ENCODE data around the gene TSC22D1. TPM values are rescaled to one million over a fixed set of nuclear protein-coding genes. Genes with fewer than 3 reads are reported as not detected.
A peak's percentile ranks its signal among the peaks of the same experiment; 100 is the strongest.

Gene TSC22D1
- total and polyA plus RNA-seq, 2 of the 4 experiments (the other 2 are of a cell fraction): 30.8 to 42.2 TPM

- peak overlapping the region; percentile 90 for H3K27ac ChIP-seq (ENCODE audit: insufficient read depth, low read length)
- CTCF ChIA-PET: interaction anchor here (0.6 to 3.1 kb wide), 6 partner anchors 205 to 529 kb away, joined by 3 to 11 read pairs (median 4); no protein-coding TSS in a partner anchor
- peak overlapping the region; percentile 67 for H3K18ac ChIP-seq (ENCODE audit: low read depth, low read length)
- peak overlapping the region; percentile 20; the same call in 1 of the 2 replicates for H2AK5ac ChIP-seq (ENCODE audit: low read depth, low read length)
- H3K14ac ChIP-seq (replicated peaks; ENCODE audit: low read depth, low read length): peak overlapping the region; percentile 92
- H3K4me2 ChIP-seq (ENCODE audit: low read depth, low read length): peak overlapping the region; percentile 91
- peak overlapping the region; percentile 98 for H3K9ac ChIP-seq (ENCODE audit: low read depth, low read length)
- peak overlapping the region; percentile 70 for H2BK5ac ChIP-seq (ENCODE audit: low read depth, low read length, poor library complexity, severe bottlenecking)
- in situ Hi-C loops (cut with MboI; ENCODE audit: low sequenced_read_pairs): loop anchor here (5.0 to 10.0 kb wide), 3 partner anchors 202 to 529 kb away; no protein-coding TSS in a partner anchor
- no peak overlapping the region for H4K5ac ChIP-seq (ENCODE audit: low read depth, low read length)
- H3K9me3 ChIP-seq (ENCODE audit: control insufficient read depth, insufficient read depth, low read length): no peaks in the 10 kb centered on the region
- dilution Hi-C loops (cut with HindIII; ENCODE audit: low sequenced_read_pairs, unreplicated experiment): no loop called here
- H3K4me3 ChIP-seq (ENCODE audit: insufficient read depth, low read depth, low read length): peak overlapping the region; percentile 77
- H2BK15ac ChIP-seq (ENCODE audit: low read depth, low read length): no peak overlapping the region; the same call in 2 of the 3 replicates
- intact Hi-C loops (cut with micrococcal nuclease): loop anchor here (1.0 to 5.0 kb wide), 6 partner anchors 129 to 386 kb away; no protein-coding TSS in a partner anchor
- POLR2A ChIA-PET (ENCODE audit: unreplicated experiment): no interaction called here
- H3K27me3 ChIP-seq (ENCODE audit: control insufficient read depth, insufficient read depth, low read length): no peaks in the 10 kb centered on the region
- peaks cover 8 to 50% of the 10 kb centered on the region in 2 experiments; a peak in 3 of 4 replicates for H3K79me1 ChIP-seq (ENCODE audit: low read depth in 1 of 2, low read length in 2 of 2)
- ATAC-seq (ENCODE audit: low read depth): peak; percentile 91
- 2% methylated on average over 13 of the region's 38 CpGs; no CpG with 5 or more reads in 1 of the 2 experiments for WGBS, 2 experiments (ENCODE audit: extremely low coverage in 2 of 2, insufficient read length in 1 of 2)
- peak overlapping the region; percentile 90 for H2AFZ ChIP-seq (replicated peaks; ENCODE audit: low read length, poor library complexity)
- H3K9me1 ChIP-seq (ENCODE audit: insufficient read depth, low read length): peaks cover 3% of the 10 kb centered on the region; the same call in 1 of the 2 replicates
- H4K91ac ChIP-seq (ENCODE audit: insufficient read depth, low read depth, low read length): peak overlapping the region; percentile 6; the same call in 1 of the 2 replicates
- peaks cover 9% of the 10 kb centered on the region for H3K4me1 ChIP-seq (ENCODE audit: control insufficient read depth, insufficient read depth, low read length)
- BruUV-seq (replicated peaks): no TSS peak
- TF ChIP-seq POLR2A (IDR thresholded peaks at IDR 0.05; ENCODE audit: low read depth, low read length): peak; percentile 100
- TF ChIP-seq CHD1 (IDR thresholded peaks at IDR 0.05; ENCODE audit: low read depth, low read length): peak; percentile 88; the same call in 1 of the 2 replicates
- TF ChIP-seq MAZ (IDR thresholded peaks at IDR 0.05; ENCODE audit: borderline replicate concordance, low read depth, low read length): peak; percentile 58; the same call in 1 of the 2 replicates
- TF ChIP-seq SMC3 (IDR thresholded peaks at IDR 0.05; ENCODE audit: low read depth, low read length): no peak
- peak; percentile 7; the same call in 1 of the 2 replicates for TF ChIP-seq BHLHE40 (IDR thresholded peaks at IDR 0.05; ENCODE audit: low read depth, low read length)
- 0 out of 2 replicates have a peak, but pooled peaks have one; percentile 3 for TF ChIP-seq MXI1 (IDR thresholded peaks at IDR 0.05; ENCODE audit: borderline replicate concordance, low read depth, low read length)
- peak; percentile 38 for TF ChIP-seq RAD21 (IDR thresholded peaks at IDR 0.05; ENCODE audit: low read length)
- TF ChIP-seq FOS (IDR thresholded peaks at IDR 0.05; ENCODE audit: low read depth, low read length): no peak
- peaks cover 18% of the 10 kb centered on the region for H4K20me1 ChIP-seq (ENCODE audit: insufficient read depth, low read length)
- H3K36me3 ChIP-seq (ENCODE audit: control insufficient read depth, insufficient read depth, low read length): peaks cover 12% of the 10 kb centered on the region
- peak overlapping the region; percentile 48 for H2BK120ac ChIP-seq (ENCODE audit: low read depth, low read length)
- peak overlapping the region; percentile 66 for H2AK9ac ChIP-seq (replicated peaks; ENCODE audit: low read depth, low read length, poor library complexity)
- peak overlapping the region; percentile 44 for H3K4ac ChIP-seq (ENCODE audit: low read depth, low read length)
- H2BK20ac ChIP-seq (ENCODE audit: low read depth, low read length): no peak overlapping the region
- peak overlapping the region; percentile 67 for H3K56ac ChIP-seq (ENCODE audit: extremely low read depth, insufficient read depth, low read length)
- peak overlapping the region in 1 of 2 experiments; percentile 38; a peak in 1 of 4 replicates for H4K8ac ChIP-seq (ENCODE audit: low read depth in 2 of 2, low read length in 2 of 2)
- peak; percentile 94 for DNase-seq
- peak overlapping the region; percentile 89 for H3K23ac ChIP-seq (ENCODE audit: low read depth, low read length)
These were observed 139.4 kb downstream of the TSC22D1 start for GRCh38 chr13:44436589-44437337.

Data from IMR-90 (cell line).